Fibroblast of lung (primary cell): ENCODE data around the gene ZNF528. TPM values are rescaled to one million over a fixed set of nuclear protein-coding genes. Genes with fewer than 3 reads are reported as not detected.

Source experiments
- DNase-seq, 2 donors: peaks; one replicate each; pipeline versions ENCODE4 v3.0.0 to v3.0.0-alpha.2; 2010; ENCODE audit warnings: low read depth in 2 of 2
- H2AFZ ChIP-seq: 2 replicates; pipeline ENCODE4 v1.5.1; 2012; ENCODE audit warnings: low read length, control low read depth, inconsistent platforms
- H3K27ac ChIP-seq: 2 replicates; pipeline ENCODE4 v1.5.1; 2011; ENCODE audit warnings: low read length, control low read depth; ENCODE audit not compliant: insufficient read depth
- H3K27me3 ChIP-seq: 2 replicates; pipeline ENCODE4 v1.5.1; 2011; ENCODE audit warnings: mild to moderate bottlenecking, low read length; ENCODE audit not compliant: control insufficient read depth, insufficient read depth
- H3K36me3 ChIP-seq: 2 replicates; pipeline ENCODE4 v1.5.1; 2011; ENCODE audit warnings: low read length; ENCODE audit not compliant: control insufficient read depth, insufficient read depth
- H3K4me1 ChIP-seq: 2 replicates; pipeline ENCODE4 v1.5.1; 2011; ENCODE audit warnings: low read length; ENCODE audit not compliant: control insufficient read depth, insufficient read depth; ENCODE audit errors: extremely low read depth
- H3K4me2 ChIP-seq: 2 replicates; pipeline ENCODE4 v1.5.1; 2011; ENCODE audit warnings: low read length, control low read depth; ENCODE audit not compliant: insufficient read depth; ENCODE audit errors: extremely low read depth
- H3K4me3 ChIP-seq, 4 experiments: fragments of 200-600 bp in 1 of 4; sonication (generic) in 1 of 4; replicated peaks in 1 of 4; 2 replicates each; pipeline ENCODE4 v1.5.1; 2011 to 2016; ENCODE audit warnings: low read length in 4 of 4, low read depth in 3 of 4, mild to moderate bottlenecking in 3 of 4, control low read depth in 2 of 4, inconsistent platforms in 1 of 4, mixed read lengths in 1 of 4; ENCODE audit not compliant: insufficient read depth in 1 of 4; ENCODE audit errors: control extremely low read depth in 1 of 4
- H3K79me2 ChIP-seq: 2 replicates; pipeline ENCODE4 v1.5.1; 2012; ENCODE audit warnings: mild to moderate bottlenecking, low read length, inconsistent platforms; ENCODE audit not compliant: control insufficient read depth, insufficient read depth
- H3K9ac ChIP-seq: 2 replicates; pipeline ENCODE4 v1.5.1; 2011; ENCODE audit warnings: mild to moderate bottlenecking, low read length, control low read depth; ENCODE audit not compliant: insufficient read depth
- H3K9me3 ChIP-seq: 2 replicates; pipeline ENCODE4 v1.5.1; 2012; ENCODE audit warnings: low read depth, low read length; ENCODE audit not compliant: control insufficient read depth, insufficient read depth
- H4K20me1 ChIP-seq: 2 replicates; pipeline ENCODE4 v1.5.1; 2011; ENCODE audit warnings: low read length; ENCODE audit not compliant: control insufficient read depth, insufficient read depth; ENCODE audit errors: extremely low read depth
- EZH2 ChIP-seq: IDR thresholded peaks from 2 replicates; pipeline ENCODE4 v1.5.1; 2012; ENCODE audit warnings: low read length, control low read depth, mild to moderate bottlenecking; ENCODE audit errors: missing control alignments
- polyA plus RNA-seq, 2 donors: library from polyadenylated mRNA; depleted of rRNA in 1 of 2; stranded (reverse) in 1 of 2; unstranded in 1 of 2; fragments of >200 nt; gene quantifications; 2 replicates each; pipeline ENCODE4 v1.2.1, GENCODE V29; 2011 to 2012; ENCODE audit warnings: missing spikeins in 1 of 2
- total RNA-seq: library from RNA; depleted of rRNA; stranded (reverse); fragments of >200 nt; gene quantifications from 2 replicates; pipeline ENCODE4 v1.2.1, GENCODE V29; 2014
- TF ChIP-seq, protein P1 (sequence below), 2 donors: IDR thresholded peaks in 1 of 2; conservative IDR thresholded peaks in 1 of 2; 1 replicate in 1 of 2; 2 replicates in 1 of 2; pipeline ENCODE4 v1.5.1; 2011 to 2012; ENCODE audit warnings: low read length in 2 of 2, control low read depth in 1 of 2, inconsistent platforms in 1 of 2, low read depth in 1 of 2, mild to moderate bottlenecking in 1 of 2

ZNF528 gene
- total and polyA plus RNA-seq, 2 donors (not counting 1 experiment from before 2014, with no cell fraction given) = 22.9 to 32.2 TPM

DNA sequence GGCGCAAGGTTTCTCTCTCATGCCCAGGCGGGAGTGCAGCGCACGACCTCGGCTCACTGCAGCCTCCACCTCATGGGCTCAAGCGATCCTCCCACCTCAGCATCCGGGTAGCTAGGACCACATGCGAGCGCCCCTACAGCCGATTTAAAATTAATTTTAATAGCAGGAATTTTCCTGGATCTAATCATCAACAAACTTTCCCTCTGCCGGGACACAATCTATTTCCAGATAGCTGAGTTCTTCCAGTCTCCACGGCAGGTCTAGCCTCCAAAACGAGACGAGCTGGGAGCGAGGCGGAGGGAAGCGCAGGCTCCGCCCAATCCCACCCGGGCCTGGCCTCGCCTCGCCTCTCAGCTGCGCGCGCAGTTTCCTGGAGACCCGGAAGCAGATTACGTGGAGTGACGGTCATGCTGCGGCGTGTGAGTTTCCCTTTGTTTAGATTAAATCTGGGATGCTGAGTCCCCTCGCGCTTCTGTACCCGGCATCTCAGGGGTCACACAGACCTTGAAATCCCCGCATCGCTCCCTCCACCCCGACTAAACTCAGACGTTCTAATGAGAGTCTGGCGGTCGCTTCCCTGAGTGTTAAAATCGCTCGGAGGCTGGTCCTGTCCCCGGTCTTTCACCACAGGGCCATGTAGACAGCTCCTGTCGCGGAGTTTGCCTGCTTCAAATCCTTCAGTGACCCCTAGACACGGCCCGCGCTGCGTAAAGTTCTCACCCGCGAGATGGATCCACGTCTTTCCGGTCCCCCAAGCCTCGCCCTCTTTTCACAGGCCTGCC is 27.9 kb upstream of the ZNF528 start, which contains the start of gene ZNF880:
Gene ZNF880 (plus strand): TSS at position 365 of the 782 bp plus-strand sequence. CDS start 43 bp downstream, at position 408.
- Histone ChIP-seq H4K20me1 (no peaks in the 10 kb centered on the region), H2AFZ (peak within 1 kb of the TSS; percentile 83), H3K27ac (peak within 1 kb of the TSS; percentile 100), H3K79me2 (no peaks in the 10 kb centered on the region), H3K9ac (peak within 1 kb of the TSS; percentile 94), H3K27me3 (no peaks in the 10 kb centered on the region), H3K4me2 (peak within 1 kb of the TSS; percentile 65), H3K36me3 (no peaks in the 10 kb centered on the region), H3K4me1 (no peaks in the 10 kb centered on the region), H3K9me3 (no peaks in the 10 kb centered on the region), H3K4me3 (peak within 1 kb of the TSS; percentile 84 to 97 (median 90))
- no peak for TF ChIP-seq EZH2
- TF ChIP-seq, protein P1, sequence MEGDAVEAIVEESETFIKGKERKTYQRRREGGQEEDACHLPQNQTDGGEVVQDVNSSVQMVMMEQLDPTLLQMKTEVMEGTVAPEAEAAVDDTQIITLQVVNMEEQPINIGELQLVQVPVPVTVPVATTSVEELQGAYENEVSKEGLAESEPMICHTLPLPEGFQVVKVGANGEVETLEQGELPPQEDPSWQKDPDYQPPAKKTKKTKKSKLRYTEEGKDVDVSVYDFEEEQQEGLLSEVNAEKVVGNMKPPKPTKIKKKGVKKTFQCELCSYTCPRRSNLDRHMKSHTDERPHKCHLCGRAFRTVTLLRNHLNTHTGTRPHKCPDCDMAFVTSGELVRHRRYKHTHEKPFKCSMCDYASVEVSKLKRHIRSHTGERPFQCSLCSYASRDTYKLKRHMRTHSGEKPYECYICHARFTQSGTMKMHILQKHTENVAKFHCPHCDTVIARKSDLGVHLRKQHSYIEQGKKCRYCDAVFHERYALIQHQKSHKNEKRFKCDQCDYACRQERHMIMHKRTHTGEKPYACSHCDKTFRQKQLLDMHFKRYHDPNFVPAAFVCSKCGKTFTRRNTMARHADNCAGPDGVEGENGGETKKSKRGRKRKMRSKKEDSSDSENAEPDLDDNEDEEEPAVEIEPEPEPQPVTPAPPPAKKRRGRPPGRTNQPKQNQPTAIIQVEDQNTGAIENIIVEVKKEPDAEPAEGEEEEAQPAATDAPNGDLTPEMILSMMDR (conservative IDR thresholded peaks at IDR 0.05 in 1 of 2, IDR thresholded peaks at IDR 0.05 in 1 of 2; ENCODE audit: low read depth in 1 of 2, low read length in 2 of 2) = no peak
- peak; percentile 88 to 93 for DNase-seq

DNA sequence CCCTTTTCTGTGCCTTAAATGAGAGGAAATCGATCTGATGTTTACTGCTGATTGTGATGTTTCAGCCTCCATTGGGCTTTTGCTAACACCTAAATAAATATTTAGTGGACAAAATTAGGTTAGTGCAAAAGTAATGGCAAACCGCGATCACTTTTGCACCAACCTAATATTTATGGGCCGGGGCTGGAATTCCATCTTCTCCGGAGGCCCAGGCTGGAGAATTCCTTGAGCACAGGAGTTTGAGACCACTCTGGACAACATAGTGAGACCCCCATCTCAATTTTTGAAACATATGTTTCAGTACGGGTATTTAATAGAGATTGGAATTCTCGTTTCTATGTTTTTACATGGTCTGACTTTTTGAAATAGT is 27.3 kb upstream of the ZNF528 start:
- peak overlapping the region; percentile 83 for H2AFZ ChIP-seq
- H3K36me3 ChIP-seq = no peaks in the 10 kb centered on the region
- no peaks in the 10 kb centered on the region for H3K79me2 ChIP-seq
- TF ChIP-seq, protein P1 (conservative IDR thresholded peaks at IDR 0.05 in 1 of 2, IDR thresholded peaks at IDR 0.05 in 1 of 2; ENCODE audit: low read depth in 1 of 2, low read length in 2 of 2) = no peak
- TF ChIP-seq EZH2 = no peak
- H4K20me1 ChIP-seq = no peaks in the 10 kb centered on the region
- H3K27ac ChIP-seq = peak overlapping the region; percentile 100
- peak overlapping the region; percentile 84 to 97 (median 90) for H3K4me3 ChIP-seq
- no peaks in the 10 kb centered on the region for H3K27me3 ChIP-seq
- H3K9ac ChIP-seq = peak overlapping the region; percentile 27
- H3K9me3 ChIP-seq = no peaks in the 10 kb centered on the region
- DNase-seq = no peak
- H3K4me1 ChIP-seq = no peaks in the 10 kb centered on the region
- peak overlapping the region; percentile 65 for H3K4me2 ChIP-seq

DNA sequence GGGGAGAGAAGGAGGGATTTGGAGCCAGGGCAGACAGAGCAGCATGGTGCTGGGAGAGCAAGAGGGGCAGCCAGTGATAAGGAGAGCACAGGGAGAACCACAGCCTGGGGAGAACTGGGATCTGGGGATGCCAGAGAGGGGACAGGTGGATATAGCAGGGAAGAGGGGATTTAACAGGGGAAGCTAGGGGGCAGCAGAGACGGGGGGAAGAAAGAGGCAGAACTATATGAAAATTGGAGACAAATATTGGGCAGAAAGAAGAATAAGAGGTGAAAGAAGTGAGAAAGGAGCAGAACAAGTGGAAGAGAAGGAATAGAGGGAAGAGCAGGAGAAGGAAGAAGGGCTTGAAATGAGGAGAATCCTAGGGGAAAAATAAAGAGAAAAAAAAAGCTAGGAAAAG is 6.5 kb upstream of the ZNF528 start:
- H3K4me1 ChIP-seq = no peaks in the 10 kb centered on the region
- no peak overlapping the region for H3K9ac ChIP-seq
- no peak overlapping the region for H3K27ac ChIP-seq
- H4K20me1 ChIP-seq = no peaks in the 10 kb centered on the region
- H3K9me3 ChIP-seq = peaks cover 1% of the 10 kb centered on the region
- no peaks in the 10 kb centered on the region for H3K27me3 ChIP-seq
- no peak overlapping the region for H3K4me3 ChIP-seq
- TF ChIP-seq, protein P1 (conservative IDR thresholded peaks at IDR 0.05 in 1 of 2, IDR thresholded peaks at IDR 0.05 in 1 of 2; ENCODE audit: low read depth in 1 of 2, low read length in 2 of 2) = peak in 1 of 2 donors; percentile 7
- TF ChIP-seq EZH2 = no peak
- peaks cover 2% of the 10 kb centered on the region for H3K36me3 ChIP-seq
- H3K4me2 ChIP-seq = no peak overlapping the region
- DNase-seq = no peak
- no peak overlapping the region for H2AFZ ChIP-seq
- no peaks in the 10 kb centered on the region for H3K79me2 ChIP-seq
